Amygdala (tissue), 56 donors: ENCODE data around the gene MGST3.
"Not testable (repeated sequence)": the region's sequence is repeated elsewhere in the genome, so short reads cannot be mapped to it uniquely, and the experiment has no call there.

ENCODE experiments used
- DNase-seq, 56 donors: peaks; one replicate each; lab custom pipeline; 2025; lab: John Stamatoyannopoulos, UW

Gene MGST3

DNA sequence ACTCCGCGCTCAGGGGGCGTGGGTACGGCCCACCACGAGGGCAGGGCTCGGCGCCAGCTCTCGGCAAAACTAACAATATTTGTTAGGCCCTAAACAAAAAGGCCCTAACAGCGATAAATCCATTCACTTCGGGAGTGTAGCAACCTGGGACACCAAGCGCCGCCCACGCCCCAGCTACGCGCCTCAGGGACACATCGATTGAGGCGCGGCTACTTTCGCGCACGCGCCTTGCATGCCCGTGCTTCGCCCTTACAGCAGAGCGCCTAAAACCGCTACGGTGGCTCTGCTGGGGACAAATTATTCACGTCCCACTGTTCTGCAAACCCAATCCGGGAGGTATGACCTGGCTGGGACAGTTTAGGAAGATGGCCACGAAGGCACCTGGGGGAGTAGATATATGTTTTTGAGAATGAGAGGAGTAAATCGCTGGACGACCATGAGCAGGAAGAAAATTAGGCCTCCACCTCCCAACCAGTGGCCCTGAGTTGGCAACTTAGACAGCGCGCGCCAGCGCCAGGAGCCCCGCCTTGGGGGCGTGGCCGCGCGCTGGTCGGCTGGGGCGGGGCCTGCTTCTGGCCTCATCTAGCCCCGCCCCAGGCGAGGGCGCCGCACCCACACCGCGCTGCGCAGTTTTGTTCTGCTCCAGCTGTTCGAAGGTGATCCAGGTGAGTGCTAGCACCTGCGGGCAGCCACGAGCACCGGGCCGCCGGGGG, at the start of gene MGST3:
TSS of gene MGST3 (plus strand) at position 606 of the 713 bp plus-strand sequence. CDS start 18,614 bp downstream, outside the sequence.
- DNase-seq, result peak; percentile 68 to 97 (median 89)

DNA sequence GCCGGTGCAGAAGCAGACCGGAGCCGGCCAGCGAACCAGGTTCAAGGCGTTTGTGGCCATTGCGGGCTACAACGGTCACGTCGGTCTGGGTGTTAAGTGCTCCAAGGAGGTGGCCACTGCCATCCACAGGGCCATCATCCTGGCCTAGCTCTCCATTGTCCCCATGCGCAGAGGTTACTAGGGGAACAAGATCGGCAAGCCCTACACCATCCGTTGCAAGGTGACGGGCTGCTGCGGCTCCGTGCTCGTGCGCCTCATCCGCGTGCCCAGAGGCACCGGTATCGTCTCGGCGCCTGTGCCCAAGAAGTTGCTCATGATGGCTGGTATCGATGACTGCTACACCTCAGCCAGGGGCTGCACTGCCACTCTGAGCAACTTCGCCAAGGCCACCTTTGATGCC, 49.1 kb upstream of the MGST3 start:
- DNase-seq, result no peak

DNA sequence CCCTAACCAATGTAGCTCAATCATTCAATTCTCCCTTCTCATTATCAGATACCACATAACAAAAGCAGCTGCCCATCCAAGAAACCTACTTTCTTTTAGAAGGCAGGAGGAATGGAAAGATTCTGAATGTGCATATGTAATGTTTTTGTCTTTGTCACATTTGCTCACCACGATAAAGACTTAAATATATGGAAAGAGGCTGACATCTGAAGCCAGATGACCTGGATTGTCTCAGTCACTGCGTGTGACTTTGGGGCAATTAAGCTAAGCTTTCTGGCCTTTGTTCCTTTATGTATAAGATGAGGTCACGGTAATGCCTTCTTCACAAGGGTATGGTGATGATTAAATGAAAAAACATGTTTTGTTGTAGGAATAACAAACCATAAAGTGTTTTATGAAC, 44.6 kb upstream of the MGST3 start:
- DNase-seq, result no peak

DNA sequence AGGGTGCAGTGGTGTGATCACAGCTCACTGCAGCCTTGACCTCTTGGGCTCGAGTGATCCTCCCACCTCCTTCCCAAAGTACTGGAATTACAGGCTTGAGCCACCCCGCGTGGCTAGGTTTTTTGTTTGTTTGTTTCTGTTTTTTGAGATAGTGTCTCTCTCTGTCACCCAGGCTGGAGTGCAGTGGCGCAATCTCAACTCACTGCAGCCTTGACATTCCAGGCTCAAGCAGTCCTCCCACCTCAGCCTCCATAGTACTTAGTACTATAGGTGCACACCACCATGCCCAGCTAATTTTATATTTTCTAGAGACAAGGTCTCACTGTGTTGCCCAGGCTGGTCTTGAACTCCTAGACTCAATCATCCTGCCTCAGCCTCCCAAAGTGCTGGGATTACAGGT, 39.6 kb upstream of the MGST3 start:
- DNase-seq, result not testable (repeated sequence)

DNA sequence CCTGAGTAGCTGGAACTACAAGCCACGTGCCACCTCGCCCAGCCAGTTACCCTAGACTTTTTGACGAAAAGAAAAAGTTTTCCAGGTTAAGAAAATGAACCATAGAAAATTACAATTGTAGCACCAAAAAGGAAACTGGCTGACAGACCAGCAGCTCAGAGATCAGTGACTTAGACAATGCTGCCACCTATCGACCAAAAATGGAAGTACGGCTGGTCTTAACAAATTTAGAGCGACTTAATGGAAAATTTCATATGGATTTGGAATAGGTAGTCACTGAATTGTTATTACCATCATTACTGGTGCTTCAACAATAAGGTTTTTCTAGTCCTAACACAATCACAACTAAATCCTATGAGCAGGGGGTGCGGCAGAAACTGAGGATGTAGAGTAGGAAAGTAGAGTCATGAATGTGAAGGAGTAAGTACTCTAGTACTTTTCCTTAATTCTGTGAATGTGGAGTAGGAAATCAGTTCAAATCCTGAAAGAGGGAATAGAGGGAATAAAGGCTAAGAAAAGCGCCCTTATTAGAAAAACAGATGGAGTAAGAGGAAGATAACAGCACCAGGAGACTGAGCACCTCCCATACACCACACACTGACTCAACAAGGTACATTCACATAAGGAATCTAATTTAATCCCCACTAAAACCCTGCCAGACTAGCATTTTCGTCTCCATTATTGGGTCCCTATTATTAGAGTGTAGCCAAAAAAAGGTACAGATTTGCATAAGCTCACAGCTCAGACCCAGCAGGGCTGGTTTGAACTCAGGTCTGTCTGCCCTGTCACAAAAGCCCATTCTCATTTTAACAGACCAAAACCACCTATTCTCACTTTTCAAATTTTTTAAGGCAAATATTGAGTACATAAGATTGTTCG, 37.9 kb upstream of the MGST3 start:
- DNase-seq, result peak in 45 of 56 donors; percentile 7 to 94 (median 44)

DNA sequence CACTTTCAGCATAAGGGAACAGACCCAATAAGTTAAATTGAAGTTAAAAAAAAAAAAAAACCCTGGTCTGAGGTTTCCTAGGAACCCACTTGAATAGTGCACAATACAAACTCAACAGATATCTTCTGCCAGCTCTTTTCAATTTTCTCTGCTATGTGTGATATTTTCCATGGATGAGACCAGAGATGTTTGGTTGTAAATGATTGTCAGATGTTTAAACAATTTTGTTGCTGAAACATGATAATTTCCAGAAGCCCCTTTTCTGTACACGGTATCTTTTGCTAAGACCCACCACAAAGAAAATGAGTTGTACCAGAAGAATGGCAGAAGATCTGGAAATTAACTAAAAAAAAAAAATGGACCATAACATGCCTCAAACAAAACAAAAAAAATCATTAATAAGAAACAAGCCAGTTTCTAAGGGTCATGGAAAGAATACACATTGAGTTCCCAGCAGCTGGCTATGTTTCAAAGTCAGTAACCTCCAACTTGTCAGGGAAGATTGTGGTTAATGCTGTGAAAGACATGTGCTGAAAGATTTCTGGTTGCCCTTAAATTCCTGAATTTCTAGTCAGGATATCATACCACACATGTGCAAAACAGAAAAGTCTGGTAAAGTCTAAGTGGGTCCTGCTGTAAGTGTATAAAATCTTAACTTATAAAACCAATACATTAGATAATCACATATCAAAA, 35.6 kb upstream of the MGST3 start:
- DNase-seq, result no peak

DNA sequence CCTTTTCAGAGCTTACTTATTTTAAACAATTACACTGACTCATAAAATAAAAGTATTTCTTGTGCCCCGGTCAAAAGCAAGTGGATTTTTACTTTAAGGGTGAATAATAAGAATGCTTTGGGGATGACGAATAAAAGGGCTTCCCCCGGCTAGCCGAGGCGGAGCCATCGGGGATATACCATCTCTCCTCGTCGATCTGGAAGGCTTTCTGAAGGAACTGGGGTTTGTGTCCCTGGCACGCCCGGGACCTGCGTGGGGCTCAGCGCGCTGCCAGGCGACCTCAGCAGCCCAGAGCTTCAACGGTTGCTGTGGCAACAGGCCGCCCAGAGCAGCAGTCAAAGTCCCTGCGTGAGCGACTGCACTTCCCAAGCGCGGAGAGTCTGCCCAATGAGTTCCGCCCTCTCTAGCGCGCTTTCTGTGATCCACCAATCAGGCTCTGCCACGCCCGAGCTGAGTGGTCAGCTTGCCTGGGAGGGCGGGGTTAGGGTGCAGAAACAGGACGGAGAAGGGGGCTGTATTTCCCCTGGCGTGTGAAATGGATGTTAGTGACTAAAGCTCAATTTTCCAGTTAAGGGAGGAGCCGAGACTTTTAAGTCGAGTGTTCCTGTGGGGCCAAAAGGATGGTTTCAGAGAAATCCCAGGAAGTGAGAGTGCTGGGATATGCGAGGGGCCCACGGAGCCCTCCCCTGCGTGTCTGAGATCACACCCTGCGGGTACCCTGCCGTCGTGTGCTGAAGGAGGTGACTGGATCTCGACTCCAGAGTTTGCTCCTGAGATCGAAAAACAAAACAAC, 33.0 kb upstream of the MGST3 start:
- peak; percentile 45 to 98 (median 92) for DNase-seq

DNA sequence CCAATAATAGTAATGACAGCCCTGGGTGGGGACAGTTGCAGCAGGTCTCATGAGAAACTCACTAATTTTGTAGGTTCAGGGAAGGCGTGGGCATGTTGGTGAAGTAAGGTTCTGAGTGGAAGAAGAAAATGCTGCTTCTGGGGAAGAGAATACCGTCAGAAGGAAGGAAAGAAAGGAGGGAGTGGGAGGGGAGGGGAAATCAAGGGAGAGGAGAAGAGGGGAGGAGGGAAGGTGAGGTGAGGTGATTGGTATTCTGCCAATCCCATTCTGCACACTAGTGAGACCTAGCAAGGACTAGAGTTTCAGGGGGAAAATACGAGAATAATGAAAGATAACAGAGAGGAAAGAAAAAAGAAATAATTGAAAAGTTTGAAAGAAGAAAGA, 32.4 kb upstream of the MGST3 start:
- no peak for DNase-seq

DNA sequence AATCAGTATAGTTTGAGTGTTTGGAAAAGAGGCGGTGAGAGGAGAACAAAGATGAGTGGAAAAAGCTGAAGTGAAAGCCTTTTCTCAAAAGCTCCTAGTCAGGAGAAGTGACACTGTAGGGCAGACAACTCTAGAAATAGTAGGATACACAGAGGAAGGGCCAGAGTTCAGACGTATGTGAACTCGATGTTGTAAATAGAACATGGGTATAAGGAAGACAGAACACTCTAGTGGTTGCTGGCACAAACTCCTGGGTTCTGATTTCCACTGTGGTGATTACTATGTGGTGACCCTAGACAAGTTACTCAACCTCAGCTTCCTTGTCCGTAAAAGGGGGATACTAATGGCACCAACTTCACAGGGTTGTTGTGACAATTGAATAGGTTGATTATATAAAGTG, 30.2 kb upstream of the MGST3 start:
- DNase-seq, result peak in 8 of 56 donors; percentile 1 to 48 (median 15)

DNA sequence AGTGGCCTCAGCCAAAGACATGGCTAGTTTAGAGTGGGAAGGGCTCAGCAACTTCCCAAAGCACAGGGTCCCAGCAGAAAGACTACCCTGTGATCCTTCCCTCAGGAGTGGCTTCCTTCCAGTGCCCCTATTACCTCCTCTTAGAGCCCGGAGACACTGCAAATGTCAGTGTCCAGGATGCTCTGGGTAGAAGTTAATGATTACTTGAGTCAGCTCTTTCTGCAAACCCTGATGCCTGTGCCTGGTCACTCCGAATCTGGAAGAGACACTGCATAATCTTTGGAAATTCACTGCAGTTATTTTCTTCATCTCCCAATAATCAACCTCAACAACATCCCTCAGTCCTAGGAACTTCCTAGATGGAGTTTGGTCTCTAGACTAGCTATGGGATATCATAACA, 27.2 kb upstream of the MGST3 start:
- DNase-seq, result no peak

DNA sequence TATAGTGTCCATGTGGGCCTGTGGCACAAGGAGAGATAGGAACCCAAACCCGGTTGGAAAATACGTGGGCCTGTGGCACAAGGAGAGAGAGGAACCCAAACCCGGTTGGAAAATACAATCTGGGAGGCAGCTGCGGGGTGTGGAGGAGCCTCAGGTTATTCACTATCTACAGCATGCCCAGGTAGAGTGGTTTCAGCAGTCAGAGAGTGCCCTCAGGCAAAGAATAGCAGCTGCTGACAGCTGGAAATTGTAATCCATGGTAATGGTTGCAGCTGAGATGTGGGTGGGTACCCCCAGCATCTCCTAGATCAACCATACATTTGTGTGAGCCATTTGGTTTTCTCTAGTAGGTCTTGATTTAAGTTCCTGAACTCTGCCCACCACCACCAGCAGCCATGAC, 25.8 kb upstream of the MGST3 start:
- no peak for DNase-seq

DNA sequence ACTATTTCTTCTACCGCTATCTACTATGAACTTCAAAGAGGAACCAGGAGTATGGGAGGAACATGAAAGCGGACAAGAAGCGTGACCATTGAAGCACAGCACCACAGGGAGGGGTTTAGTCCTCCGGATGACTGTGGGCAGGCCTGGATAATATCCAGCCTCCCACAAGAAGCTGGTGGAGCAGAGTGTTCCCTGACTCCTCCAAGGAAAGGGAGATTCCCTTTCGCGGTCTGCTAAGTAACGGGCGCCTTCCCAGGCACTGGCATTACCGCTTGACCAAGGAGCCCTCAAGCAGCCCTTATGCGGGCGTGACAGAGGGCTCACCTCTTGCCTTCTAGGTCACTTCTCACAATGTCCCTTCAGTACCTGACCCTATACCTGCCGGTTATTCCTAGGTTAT, 24.4 kb upstream of the MGST3 start:
- peak in 1 of 56 donors; percentile 4 for DNase-seq

DNA sequence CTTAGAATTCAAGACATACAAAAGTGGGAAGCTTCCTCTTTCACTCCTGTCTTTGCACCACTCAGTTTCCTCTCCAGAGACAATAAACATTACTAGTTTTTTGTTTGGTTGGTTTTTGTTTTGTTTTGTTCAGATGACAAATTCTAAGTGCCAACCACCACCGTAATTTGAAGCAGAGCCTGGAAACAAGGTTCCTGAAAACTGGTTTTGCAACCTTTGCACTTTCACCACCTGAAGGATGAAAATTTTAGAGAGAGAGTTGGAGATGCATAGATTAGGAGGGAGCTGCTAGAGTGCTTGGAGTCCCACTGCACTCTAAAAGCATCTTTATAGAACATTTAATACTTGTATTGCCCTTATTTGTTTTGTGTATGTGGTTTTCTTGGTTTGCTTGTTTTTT, 20.2 kb upstream of the MGST3 start:
- no peak for DNase-seq

DNA sequence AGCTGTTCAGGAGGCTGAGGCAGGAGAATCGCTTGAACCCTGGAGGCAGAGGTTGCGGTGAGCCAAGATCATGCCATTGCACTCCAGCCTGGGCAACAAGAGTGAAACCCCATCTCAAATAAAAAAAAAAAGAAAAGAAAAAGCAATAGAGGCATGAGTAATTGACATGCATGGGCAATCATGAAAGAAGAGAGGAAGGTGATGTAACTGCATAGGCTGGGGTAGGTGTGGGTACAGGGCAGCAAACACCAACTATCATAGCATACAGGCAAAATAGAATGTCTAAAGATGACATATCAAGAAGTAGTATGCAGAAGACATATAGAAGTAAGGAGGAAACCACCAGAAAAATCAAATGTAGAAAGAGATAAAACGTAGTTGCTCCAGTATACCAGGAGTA, 19.0 kb upstream of the MGST3 start:
- no peak for DNase-seq

DNA sequence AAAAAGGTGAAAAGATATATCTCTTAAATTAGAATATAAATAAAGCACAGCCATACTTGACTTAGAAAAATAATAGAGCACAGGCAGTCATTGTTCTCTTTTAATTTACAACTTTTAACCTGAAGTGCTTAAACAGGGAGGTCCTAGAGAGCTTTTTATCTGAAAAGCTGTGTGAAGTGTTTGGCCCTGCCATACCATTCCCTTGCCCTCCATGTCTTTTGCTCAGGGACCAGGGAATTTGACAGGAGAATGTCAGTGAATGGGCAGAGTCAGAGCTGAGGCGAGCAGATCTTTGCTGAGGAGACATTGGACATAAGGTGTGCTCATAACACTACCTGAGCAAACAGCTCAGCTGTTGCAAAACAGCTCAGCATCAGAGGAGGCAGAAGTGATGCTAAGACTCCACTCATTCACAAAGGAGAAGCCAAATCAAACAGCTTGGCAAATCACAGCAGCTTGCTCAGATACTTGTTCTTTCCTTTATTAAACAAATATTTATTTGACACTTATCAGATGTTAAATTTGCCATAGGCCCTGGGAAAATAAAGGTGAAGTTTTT, 14.9 kb upstream of the MGST3 start:
- no peak for DNase-seq

DNA sequence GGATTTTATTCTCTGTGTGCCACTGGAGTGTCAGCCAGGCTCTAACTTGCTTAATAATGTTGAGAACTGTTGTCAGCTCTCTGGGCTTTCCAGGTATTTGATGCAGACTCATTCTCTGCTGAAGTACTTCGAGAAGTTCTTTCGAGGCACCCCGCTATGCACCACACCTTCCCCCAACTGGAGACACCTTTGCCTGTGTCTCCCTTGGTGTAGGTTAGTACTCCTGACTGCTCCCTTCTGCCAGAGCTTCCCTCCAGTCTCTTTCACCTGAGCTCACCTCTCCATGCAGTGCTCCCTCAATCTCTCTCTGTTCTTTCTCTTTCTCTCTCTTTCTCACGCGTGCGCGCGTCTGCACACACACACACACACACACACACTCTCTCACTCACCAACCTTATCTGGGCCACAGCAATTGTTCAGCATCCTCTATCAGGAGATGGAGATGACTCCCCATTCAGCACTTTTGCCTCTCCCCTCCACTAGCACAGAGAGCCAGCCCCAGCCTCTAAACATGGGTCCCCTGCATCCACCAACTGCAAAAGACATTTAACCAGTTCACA, 14.0 kb upstream of the MGST3 start:
- DNase-seq, result no peak

DNA sequence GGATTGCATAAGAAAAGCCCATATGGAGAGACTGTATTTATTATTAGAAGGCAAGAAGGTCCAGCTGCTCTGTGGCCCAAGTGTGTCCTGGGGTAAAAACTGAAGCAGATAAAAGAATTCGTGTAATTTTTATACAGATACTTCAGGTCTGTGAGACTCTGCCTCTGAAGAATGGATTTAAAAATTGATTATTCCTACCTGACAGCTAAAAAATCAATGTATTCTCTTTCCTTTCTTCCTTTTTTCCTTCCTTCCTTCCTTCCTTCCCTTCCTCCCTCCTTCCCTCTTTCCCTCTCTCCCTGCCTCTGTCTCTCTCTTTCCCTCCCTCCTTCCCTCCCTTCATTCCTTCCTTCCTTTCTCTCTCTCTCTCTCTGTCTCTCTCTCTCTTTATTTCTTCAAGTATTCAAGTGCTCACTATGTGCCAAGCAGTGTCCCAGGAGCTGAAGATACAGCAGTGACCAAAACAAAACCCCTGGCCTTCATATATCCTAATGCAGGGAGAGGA, 11.3 kb upstream of the MGST3 start:
- DNase-seq, result no peak

DNA sequence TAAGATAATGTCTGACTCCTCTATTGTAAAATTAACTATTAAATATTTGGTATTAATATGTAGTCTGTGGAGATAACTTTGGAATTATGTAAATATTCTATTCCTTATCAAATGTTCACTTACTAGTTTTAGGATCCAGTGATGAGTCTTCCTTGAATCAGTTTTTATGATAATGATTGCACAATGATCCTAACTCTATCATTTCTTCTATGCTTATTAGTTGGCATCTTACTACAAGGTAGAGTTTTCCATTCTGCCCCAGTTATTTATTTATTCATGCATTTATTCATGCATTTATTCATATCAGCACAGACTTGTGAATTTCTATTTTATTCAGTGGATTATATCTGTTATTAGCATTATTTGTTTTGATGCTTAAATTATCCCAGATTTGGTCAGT, 7.4 kb upstream of the MGST3 start:
- DNase-seq, result no peak

DNA sequence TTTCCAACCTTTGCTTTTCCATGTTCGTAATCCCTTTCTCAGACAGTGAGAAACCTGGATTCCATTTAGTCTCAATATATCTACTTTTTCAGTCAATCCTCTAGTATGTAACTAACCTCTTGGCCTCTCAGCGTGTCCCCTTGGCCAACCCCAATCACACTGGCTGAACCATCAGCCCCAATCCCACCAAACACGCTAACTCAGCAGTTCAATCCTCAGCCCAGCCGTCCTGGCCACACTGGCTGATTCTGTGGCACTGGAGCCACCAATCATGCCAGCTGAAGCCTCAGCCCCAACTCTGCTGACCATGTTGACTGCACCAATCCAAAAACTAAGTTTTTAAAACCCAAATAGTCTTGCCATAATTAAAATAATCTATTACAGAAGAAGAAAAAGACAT, 6.6 kb upstream of the MGST3 start:
- DNase-seq, result no peak
